ENCODE measurements around the gene NTM.

Gene NTM

DNA sequence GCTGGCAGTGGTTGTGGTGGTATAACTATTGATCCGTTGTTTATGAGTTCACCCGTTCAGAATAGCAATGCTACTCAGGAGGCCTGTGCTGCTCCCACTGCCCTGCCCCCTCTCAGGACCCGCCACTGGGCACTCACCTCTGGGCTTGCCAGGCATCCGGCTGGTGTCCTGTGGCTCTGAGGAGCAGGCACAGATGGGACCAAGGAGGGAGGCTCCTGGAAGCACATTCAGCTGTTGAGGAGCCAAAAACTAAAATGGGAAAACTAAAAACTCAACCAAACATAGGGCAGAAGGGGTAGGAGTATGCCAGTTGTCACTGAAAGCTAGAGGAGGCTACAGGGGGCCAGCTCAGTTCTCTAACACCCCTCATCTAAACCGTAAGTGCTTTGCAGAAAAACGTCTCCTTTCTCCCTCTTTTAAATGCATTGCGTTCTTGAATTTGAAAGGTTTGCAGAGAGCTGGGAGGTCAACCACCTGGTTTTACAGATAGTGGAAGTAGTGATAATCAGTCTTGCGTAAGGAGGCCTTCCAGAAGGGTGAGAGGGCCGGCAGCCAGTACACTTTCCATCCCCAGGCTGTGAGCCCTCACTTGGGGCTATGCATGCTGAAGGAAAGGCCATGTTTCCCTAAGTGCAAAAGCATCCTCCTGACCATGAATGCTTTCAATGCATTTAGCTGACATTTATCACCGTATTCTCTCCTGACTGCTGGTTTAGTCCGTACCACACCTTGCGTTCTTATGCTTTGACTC lies 547.4 kb downstream of the NTM start:
- DNase-seq (ENCODE audit: low spot score), result no peak

DNA sequence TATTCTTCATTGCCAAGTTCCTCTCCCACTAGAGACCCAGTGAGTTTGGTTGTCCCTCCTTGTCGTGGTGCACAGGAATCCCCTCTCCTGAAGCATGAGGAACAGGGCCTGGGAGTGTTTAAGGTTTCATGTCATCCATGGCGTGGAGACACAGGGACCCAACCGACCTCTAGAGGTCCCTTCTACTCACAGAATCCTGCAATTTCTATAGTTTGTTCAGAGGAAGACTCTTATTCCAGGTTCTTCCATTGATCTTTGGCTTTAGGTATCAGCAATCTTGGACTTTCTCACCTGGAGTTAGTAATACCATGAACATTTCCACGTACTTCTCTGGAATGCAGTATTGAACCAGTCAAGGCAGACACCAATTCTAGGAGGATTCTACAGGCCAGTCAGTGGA lies 548.2 kb downstream of the NTM start:
- no peak for DNase-seq (ENCODE audit: low spot score)

DNA sequence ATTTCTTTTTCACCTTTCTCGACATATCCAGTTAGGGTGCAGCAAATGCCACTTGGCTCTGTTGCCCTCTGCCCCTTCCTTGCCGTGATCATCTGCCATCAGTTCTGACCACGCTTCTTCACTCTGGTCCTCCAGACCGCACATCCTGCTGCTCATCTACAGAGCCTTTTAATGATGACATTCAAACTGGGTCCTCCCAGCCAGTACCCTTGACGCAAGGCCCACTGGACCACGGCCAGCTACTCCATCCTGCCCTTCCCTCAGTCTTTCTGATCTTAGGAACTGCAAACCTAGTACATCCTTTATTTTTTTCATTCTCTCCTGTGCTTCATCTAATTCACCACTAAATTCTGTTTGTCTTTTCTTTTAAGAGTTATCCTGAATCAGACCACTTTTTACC lies 551.8 kb downstream of the NTM start:
- no peak for DNase-seq (ENCODE audit: low spot score)

DNA sequence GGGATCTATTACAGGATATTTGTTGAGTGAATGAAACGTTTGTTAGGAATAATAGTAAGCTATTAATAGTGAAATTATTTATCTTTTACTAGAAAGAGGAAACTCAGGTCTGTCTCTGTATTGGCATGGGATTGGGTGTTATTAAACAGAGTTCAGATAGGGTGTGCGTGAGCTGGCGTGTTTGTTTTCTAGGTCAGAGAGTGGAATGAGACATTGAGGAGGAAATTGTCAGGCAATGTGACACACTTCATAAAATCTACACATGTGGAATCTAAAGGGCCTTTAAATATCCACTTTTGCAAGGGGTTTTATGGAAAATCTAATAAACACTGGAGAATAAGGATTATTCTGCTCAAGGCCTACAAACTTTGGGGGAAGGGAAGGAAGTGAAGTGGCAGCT lies 552.9 kb downstream of the NTM start:
- DNase-seq (ENCODE audit: low spot score), result no peak

DNA sequence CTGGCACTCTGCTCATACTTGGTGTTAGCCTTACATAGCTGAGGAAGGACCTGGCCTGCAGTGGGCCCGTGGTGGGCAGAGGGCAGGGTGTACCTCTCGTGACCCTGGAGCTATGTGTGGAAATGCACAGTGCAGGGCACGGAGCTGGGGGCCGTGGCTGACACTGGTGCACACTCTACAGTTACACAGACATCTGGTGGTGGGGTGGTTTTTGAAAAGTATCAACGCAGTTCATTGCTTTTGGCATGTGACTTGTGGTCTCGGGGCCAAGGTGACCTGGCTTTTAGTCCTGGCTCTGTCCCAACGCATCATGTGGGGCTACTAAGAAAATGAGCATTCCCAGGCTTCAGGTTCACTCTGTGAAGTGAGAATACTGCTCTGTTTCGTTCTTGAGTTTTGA lies 553.6 kb downstream of the NTM start:
- no peak for DNase-seq (ENCODE audit: low spot score)

DNA sequence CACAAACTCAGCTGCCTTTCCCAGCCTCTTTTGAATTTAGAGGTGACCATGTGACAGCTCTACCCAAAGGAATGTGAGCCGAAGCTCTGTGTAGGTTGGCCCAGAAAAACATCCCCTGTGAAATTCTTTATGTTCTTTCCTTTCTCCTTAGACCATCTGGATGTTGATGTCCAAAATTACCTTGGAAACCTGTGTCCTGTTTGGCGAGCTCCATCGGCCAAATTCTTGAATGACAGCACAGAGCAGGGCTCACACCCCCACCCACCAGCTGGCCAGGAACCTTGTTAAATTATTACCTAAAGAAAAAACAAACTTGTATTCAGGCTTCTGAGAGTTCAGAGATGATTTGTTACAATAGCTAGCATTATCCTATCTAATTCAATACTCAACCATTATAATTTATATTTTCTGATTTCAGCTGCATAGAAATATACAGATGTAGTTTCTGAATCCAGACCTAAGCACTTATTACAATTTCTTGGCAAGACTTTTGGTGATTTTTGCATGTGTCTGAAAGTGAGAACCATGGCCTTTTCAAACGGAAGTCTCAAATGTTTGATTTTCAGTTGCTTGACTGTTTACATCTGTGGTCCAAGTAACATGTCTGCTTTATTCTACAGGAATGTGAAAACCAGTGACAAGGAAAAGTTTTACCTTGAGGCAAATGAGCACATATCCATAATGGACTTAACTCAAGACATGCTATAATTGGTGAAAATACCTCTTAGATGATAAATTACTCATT lies 554.2 kb downstream of the NTM start:
- DNase-seq (ENCODE audit: low spot score), result no peak

DNA sequence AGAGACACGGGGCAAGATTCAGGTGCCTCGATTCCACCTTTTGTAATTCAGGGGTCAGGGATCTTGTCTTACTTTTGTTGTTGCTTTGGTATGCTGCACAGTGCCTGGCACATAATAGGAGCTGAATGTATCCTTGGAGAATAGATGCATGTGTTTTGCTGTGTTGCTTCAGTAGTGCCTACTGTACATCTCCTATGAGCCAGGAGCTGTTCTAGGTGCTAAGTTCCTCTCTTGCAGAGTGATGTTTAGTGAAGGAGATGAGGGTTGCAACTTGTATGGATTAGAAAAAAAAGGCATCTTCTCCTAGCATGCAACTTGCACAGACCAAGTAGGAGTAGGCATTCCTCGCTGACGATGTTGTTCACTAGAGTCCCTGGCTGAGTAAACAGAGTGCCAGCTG lies 555.4 kb downstream of the NTM start:
- no peak for DNase-seq (ENCODE audit: low spot score)

DNA sequence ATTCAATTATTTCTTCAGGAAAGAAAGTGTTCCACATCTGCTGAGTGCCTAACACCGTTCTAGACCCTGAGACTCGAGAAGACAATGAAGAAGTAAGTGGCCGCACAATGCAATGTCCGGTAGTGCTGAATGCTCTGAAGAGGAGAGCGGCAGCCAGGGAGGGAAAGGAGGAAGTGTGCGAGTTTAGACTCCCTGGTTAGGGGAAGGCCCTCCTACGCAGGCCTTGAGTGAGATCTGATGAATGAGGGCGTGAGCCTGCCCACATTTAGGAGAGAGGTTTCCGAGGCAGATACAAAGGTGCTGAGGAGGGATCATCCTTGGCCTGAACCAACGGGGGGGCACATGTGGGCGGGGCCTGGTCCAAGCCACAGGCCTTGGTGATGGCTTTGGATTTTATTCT lies 558.6 kb downstream of the NTM start:
- no peak for DNase-seq (ENCODE audit: low spot score)

DNA sequence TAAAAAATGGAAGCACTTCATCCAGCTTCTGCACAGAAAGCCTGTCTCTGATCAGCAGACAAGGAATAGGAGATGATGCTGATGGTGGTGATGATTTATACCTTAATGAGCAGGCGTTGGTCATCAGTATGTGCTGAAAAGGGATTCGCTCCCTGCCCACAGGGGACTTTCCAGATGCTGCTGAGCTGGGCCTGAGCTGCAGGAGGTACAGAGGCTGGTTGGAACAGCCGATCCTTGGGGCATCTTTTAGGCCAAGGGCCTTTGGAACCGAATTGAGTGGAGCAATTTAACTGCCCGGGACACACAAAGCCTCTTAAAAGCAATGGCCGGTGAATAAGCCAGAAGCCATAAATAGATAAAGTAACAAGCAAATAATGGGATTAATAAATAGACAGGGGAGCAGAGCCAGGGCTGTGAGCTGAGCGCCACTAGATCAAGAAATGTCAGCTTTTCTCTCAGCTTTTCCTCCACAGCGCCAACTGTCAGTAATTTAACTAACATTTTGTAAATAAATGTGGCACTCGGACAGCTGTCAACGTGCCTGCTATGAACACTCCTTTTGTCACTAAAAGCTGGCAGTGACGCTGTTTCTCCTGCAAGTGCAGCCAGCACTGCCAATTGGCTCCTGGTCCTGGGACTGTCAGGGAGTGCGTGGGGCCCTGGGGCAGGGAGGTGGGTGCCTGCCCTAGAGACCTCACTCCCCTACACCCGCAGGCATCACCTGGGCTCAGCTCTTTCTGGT lies 562.3 kb downstream of the NTM start:
- no peak for DNase-seq (ENCODE audit: low spot score)

DNA sequence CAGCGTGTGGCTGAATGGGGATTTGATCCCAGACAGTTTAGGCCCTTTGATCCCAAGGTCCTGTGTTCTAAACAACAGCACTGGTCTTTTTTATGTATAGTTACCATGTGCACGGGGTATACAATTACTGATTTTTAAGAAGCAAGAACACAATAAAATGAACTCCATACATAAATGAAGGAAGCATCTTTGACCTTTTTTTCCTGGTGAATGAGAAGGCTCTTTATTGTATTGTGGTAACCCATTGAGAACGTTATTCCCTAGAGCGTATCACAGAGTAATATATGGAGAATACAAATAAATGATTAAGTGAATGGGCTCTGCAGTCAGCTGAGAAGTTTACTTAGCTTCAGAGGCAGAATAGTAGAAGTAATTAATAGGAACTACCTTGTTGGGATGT lies 563.6 kb downstream of the NTM start:
- no peak for DNase-seq (ENCODE audit: low spot score)

DNA sequence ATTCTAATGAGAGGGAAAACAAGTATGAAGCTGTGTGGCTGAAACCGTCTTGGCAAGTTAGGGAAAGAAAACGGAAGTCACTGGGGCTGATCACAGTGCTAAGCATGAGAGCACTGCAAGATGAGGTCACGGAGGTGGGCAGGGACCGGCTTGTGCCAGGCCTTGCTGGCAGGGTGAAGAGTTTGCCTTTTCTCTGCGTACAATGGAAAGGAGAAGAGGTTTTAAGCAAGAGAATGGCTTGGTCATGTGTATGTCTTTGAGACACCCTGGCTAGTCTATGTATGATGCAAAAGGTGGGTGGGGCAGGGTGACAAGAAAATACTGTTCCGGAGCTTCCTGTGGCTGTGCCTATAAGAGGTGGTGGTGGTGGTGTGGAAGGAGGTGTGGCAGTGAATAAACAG lies 567.9 kb downstream of the NTM start:
- no peak for DNase-seq (ENCODE audit: low spot score)

DNA sequence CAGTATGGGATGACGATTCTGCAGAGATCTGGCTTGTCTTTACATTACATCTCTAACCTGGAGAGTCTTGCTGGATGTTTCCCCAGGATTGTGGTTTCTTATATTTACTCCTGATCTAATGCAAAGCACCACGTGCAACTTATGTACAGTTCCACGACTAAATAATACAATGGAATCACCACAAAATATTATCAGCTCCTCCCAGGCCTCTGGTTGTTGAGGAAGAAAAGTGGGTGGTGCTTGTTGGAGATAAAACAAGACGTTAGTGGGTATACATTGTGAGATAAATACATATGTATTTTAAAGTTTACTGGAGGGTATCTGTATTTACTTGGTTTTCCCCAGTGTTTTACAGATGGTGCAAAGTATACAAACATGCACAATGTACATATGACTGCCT lies 569.7 kb downstream of the NTM start:
- no peak for DNase-seq (ENCODE audit: low spot score)

DNA sequence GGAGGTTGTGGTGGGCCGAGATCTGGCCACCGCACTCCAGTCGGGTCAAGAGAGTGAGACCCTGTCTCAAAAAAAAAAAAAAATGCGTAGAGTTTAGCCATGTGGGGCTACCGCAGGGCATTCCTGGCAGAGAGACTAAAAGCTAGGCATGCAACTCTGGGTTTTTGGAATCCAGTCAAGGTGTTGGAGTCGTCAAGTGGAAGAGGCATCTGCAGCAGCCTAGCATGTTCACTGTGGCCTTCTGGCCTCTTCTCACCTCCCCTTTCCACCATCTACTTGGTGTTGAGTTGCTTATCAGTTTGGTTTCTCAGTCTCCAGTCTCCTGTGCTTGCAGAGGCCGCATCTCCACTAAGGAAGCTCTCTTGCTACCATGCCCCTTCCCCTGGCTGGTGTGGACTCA lies 572.5 kb downstream of the NTM start:
- no peak for DNase-seq (ENCODE audit: low spot score)

DNA sequence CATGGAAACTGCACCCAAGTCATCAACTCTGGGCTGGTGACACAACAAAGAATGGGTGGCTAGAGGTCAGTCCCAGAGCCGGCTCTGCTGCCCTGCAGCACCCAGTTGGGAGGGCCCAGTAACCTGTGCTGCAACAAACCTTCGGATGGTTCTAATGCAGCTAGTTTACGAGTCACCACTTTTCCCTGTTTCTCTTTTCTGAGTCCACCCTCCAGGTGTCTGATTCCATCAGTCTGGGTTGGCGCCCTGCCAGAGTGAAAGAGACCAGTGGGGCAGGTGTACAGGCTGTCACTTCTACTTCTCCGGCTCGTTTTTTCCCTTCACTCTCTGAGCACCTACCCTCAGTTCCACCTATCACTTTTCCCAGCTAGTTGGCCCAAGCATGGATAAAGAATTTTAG lies 572.9 kb downstream of the NTM start:
- no peak for DNase-seq (ENCODE audit: low spot score)

DNA sequence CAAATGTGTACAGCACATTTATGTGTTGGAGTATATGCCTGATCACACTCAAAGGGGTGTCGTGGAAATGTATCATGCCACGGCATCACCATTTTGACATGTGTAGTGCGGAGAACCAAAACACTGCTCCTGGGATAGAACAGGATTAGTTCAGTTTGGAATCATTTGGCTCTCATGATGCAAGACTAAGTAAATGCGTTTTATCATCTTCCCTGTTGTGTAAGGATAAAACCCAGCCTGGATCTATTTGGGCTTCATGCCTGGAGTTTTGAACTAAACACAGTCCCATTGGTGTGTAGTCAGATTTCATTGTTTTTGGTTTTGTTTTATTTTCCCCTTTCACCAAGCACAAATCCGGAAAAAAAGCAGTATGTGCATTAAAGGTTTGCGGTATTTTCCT lies 574.3 kb downstream of the NTM start:
- DNase-seq (ENCODE audit: low spot score), result no peak

DNA sequence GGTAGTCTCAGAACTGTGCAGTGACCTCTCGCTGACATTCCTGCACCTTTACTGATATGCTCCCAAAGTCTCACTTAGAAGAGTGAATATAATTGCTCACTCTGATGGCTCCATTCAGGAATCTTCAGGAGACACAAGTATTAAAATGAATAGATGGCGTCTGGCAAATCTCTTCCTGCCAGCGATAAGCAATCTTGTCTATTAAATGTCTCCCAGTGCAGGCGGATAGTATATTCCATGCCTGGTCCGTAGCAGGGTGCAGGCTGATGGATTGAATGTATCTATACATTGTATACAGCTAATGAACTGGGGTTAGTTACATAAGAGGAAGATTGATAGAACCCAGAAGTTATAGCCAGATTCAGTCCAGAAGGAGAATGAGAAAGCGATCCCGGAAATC lies 575.3 kb downstream of the NTM start:
- DNase-seq (ENCODE audit: low spot score), result no peak

DNA sequence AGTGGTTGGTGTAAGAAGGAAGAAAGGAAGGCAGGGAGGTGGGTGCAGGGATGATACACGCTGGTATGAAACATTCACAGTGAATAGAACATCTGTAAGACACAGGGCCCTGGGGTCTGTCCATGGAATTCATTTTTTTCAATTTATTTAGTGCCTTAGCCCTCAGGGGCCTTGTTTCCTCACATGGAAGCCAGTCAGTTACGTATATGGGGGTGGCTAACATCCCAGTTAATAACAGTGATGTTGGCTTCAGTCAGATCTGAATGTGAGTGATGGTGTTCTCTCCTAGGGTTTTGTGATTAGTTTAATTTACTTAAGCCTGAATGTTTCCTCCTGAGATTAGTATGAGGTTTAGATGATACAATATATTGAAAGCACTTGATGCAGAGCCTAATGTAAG lies 577.1 kb downstream of the NTM start:
- DNase-seq (ENCODE audit: low spot score), result no peak

DNA sequence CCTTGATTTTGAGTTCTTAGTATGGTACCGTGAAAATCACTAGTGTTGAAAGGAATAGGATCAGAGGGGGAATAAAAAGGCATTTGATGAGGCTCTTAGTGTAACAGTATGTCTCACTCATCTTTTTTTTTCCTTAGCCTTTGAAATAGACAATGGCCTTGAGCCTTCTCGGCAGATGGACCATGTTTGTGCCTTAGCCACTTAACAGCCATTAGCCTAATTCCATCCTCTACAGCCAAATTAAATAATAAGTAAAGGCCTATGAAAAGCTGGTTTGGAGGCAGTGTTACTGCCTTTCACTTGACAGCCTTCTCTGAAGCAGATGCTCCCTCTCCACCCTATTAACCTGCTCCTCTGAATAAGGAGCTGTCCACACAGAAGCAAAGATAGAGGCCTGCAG lies 580.7 kb downstream of the NTM start:
- DNase-seq (ENCODE audit: low spot score), result no peak

DNA sequence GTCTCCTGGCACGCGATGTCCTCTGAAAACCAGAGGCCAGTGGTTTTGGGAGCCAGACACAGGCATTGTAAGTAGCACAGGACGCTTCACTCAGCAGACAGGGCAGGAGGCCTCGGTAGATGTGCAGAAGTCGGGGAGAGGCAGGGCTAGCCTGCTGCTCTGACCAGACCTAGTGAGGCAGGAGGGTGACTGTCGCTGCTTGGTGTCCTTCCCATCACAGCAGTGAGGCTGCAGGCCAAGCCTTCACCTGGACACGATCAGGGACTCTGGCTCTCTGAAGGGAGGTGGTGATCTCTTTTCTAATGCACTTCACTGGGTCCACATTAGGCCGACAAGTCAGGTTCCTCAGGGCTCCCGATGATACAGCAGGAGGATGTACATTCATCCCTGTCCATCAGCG lies 583.7 kb downstream of the NTM start:
- no peak for DNase-seq (ENCODE audit: low spot score)

DNA sequence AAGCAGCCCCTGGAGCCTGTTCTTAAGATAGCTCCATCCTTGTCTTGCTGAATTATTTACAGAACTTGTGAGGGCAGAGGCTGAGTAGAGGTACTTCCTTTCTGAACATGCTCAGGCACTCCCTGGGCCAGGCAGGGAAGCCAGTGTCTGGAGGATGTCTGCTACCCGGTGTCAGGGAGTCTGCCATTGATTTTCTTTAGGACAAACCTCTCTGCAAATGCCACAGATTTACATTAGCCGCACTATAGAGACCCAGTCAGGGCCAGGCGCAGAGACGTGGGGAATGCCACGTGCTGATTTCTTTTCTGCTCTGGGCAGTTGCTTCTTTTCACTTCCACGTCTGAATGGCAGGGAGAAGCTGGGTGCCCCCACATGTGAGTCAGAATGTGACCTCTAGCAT lies 585.5 kb downstream of the NTM start:
- DNase-seq (ENCODE audit: low spot score), result no peak

DNA sequence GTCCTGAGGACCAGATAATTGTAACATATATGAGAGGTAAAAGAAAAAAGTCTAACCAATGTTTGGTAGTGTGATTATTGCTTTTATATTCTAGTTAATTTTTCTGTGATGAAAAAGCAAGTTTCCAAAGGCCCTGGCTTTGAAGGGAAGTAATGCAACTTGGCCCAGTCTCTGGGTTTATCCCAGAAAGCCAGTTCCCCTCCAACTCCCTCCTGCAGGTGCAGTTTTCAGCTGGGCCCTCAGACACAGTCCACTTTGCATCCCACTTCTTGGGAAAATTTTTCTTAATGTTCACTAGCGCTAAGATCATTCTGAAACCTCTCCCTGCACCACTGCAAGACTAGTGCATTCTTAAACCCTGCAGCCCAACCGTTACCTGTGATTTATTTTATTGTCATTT lies 586.8 kb downstream of the NTM start:
- no peak for DNase-seq (ENCODE audit: low spot score)

DNA sequence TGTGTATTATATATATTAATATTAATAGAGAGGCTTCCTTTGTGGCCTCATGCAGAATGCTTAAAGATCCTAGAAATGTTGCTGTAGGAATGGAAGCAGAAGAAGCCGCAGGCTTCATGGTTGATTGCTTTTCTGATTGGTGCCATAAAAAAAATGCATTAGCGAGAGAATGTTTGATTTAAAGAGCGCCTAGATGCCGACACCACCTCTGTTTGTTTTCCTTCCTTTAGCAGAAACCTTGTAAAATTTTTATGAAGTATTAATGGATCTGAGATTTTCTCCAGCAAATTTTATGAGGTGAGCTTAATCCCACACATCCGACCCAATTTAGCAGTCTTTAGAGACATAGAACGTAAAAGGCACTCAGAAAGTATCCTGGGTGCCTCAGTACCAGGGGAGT lies 587.5 kb downstream of the NTM start:
- DNase-seq (ENCODE audit: low spot score), result no peak

DNA sequence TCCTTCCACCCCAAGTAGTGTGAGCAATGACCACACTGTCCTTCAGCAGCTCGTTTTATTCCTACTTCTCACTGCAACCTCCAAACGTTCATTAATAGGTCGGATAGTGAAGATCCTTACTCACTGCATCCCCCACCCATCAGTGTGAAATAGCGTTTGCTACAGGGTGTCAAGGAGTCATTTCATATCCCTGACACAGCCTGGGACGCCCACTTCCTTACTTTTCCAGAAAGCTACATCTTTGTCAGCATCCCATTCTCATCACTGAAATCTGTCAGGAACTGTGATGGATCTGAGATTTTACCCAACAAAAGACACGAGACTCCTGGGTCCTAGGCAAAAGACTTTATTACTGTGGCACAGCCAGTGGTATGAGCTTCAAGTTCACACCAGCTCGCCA lies 592.4 kb downstream of the NTM start:
- no peak for DNase-seq (ENCODE audit: low spot score)
